Anterior cingulate cortex (tissue), 58 donors: ENCODE measurements around the gene DNAH3.
A peak's percentile ranks its signal among the peaks of the same experiment; 100 is the strongest.
"Not testable (repeated sequence)": the region's sequence is repeated elsewhere in the genome, so short reads cannot be mapped to it uniquely, and the experiment has no call there.

Source experiments
- DNase-seq, 58 donors: peaks; one replicate each; lab custom pipeline; 2025; lab: John Stamatoyannopoulos, UW

The DNAH3 gene

GRCh38 chr16:21023509-21024202 is 127.0 kb downstream of the DNAH3 start:
- no peak for DNase-seq

- DNase-seq: no peak
These were observed 129.3 kb downstream of the DNAH3 start for GRCh38 chr16:21021316-21021715.

GRCh38 chr16:21009815-21010214 is 140.8 kb downstream of the DNAH3 start:
- no peak for DNase-seq

GRCh38 chr16:21005008-21005407 is 145.6 kb downstream of the DNAH3 start:
- no peak for DNase-seq

GRCh38 chr16:21001262-21001661 is 149.4 kb downstream of the DNAH3 start:
- DNase-seq: no peak

GRCh38 chr16:20997147-20997546 is 153.5 kb downstream of the DNAH3 start:
- no peak for DNase-seq

GRCh38 chr16:20995711-20996110 is 154.9 kb downstream of the DNAH3 start:
- no peak for DNase-seq

GRCh38 chr16:20989496-20990070 is 161.1 kb downstream of the DNAH3 start:
- DNase-seq: not testable (repeated sequence)

- no peak for DNase-seq
These were observed 163.6 kb downstream of the DNAH3 start for GRCh38 chr16:20987049-20987448.

GRCh38 chr16:20984019-20984418 is 166.6 kb downstream of the DNAH3 start:
- no peak for DNase-seq

- no peak for DNase-seq
These were observed 174.1 kb downstream of the DNAH3 start for GRCh38 chr16:20976576-20976975.

GRCh38 chr16:20973201-20973600 is 177.4 kb downstream of the DNAH3 start:
- DNase-seq: not testable (repeated sequence)

GRCh38 chr16:20971401-20971800 is 179.2 kb downstream of the DNAH3 start:
- no peak for DNase-seq

GRCh38 chr16:20969386-20969785 is 181.3 kb downstream of the DNAH3 start:
- peak in 1 of 58 donors; percentile 2 for DNase-seq

GRCh38 chr16:20968765-20969164 is 181.9 kb downstream of the DNAH3 start:
- DNase-seq: no peak

GRCh38 chr16:20960899-20961298 is 189.7 kb downstream of the DNAH3 start:
- DNase-seq: no peak

- no peak for DNase-seq
These were observed 193.5 kb downstream of the DNAH3 start for GRCh38 chr16:20957153-20957552.

GRCh38 chr16:20956319-20956718 is 194.3 kb downstream of the DNAH3 start:
- DNase-seq: no peak

- DNase-seq: no peak
These were observed 196.1 kb downstream of the DNAH3 start for GRCh38 chr16:20954574-20954973.

- DNase-seq: no peak
These were observed 198.3 kb downstream of the DNAH3 start for GRCh38 chr16:20952139-20952920.

GRCh38 chr16:20950294-20950693 is 200.4 kb downstream of the DNAH3 start:
- no peak for DNase-seq

- no peak for DNase-seq
These were observed 201.0 kb downstream of the DNAH3 start for GRCh38 chr16:20949660-20950059.
